ENCODE measurements around the gene DOCK2. TPM values are rescaled to one million over a fixed set of nuclear protein-coding genes. Genes with fewer than 3 reads are reported as not detected.

The DOCK2 gene
- total RNA-seq, 1 experiment from 2014 or later, result 0.26 TPM

DNA sequence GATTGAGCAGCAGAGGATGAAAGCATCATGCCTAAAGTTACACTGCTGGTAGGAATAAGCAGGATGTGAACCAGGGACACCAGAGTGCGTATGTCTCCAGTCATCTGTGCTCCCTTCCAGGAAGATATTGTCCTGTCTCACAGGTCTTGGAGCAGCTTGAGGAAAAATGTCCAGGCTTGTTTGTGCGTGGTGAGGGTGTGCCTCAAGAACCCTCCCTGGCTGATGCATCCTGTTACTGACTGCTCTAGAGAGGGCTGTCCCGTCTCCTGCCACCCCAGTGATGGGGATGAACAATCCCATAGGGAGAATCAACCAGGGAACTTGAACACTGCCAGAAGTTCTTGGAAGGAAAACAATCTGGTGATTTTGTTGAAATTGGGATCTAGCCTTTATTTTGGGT, 211.2 kb downstream of the DOCK2 start:
- Histone ChIP-seq H4K20me1 (ENCODE audit: low read length) (no peaks in the 10 kb centered on the region), H3K9ac (ENCODE audit: low read length) (no peak overlapping the region), H3K4me1 (ENCODE audit: insufficient read depth, low read length) (no peaks in the 10 kb centered on the region), H3F3A (ENCODE audit: low read length, unreplicated experiment) (no peaks in the 10 kb centered on the region), H3K27me3 (ENCODE audit: low read length) (no peaks in the 10 kb centered on the region), H3K27ac (ENCODE audit: low read length) (no peak overlapping the region), H3K9me2 (replicated peaks; ENCODE audit: low read length) (no peaks in the 10 kb centered on the region), H3K4me3 (ENCODE audit: low read length) (no peak overlapping the region), H3K36me3 (ENCODE audit: low read depth, low read length) (no peaks in the 10 kb centered on the region; the same call in 1 of the 2 replicates), H3K79me2 (ENCODE audit: low read length) (no peaks in the 10 kb centered on the region), H3K9me3 (ENCODE audit: low read length) (peaks cover 9% of the 10 kb centered on the region; the same call in 1 of the 2 replicates), H2AFZ (ENCODE audit: low read length) (no peak overlapping the region), H3K4me2 (ENCODE audit: low read length) (no peak overlapping the region)
- POLR2A ChIA-PET (ENCODE audit: unreplicated experiment), result no interaction called here
- CTCF ChIA-PET, result no interaction called here
- ATAC-seq, result no peak
- TF ChIP-seq EZH2phosphoT487 (IDR thresholded peaks at IDR 0.05; ENCODE audit: borderline replicate concordance, low read length) (no peak), EZH2 (IDR thresholded peaks at IDR 0.05; ENCODE audit: low read length, unreplicated experiment) (no peak)
- TF ChIP-seq, protein P1, sequence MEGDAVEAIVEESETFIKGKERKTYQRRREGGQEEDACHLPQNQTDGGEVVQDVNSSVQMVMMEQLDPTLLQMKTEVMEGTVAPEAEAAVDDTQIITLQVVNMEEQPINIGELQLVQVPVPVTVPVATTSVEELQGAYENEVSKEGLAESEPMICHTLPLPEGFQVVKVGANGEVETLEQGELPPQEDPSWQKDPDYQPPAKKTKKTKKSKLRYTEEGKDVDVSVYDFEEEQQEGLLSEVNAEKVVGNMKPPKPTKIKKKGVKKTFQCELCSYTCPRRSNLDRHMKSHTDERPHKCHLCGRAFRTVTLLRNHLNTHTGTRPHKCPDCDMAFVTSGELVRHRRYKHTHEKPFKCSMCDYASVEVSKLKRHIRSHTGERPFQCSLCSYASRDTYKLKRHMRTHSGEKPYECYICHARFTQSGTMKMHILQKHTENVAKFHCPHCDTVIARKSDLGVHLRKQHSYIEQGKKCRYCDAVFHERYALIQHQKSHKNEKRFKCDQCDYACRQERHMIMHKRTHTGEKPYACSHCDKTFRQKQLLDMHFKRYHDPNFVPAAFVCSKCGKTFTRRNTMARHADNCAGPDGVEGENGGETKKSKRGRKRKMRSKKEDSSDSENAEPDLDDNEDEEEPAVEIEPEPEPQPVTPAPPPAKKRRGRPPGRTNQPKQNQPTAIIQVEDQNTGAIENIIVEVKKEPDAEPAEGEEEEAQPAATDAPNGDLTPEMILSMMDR (conservative IDR thresholded peaks at IDR 0.05; ENCODE audit: low read depth, low read length), result no peak
- DNase-seq, result no peak
- intact Hi-C loops (cut with micrococcal nuclease), result no loop called here
- BruUV-seq (replicated peaks), result no TSS peak

DNA sequence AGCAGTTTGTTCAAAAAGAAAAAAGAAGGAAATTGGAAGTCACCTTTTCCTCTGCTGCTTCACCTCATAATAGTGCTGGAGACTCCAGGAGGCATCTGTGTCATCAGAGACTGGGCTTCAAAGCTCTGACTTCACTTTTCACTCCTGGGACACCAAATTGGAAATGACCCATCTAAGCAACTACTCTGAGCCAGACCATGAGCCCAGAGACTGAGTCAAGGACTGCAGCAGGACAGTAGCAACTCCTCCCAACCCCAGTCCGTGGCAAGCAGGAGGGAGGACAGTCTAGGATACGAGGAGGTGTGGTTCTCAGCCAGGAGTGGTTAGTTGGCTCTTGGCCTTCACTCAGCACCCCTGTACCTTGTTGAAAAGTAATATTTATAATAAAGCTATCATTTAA, 211.7 kb downstream of the DOCK2 start:
- POLR2A ChIA-PET (ENCODE audit: unreplicated experiment), result no interaction called here
- CTCF ChIA-PET, result no interaction called here
- H2AFZ ChIP-seq (ENCODE audit: low read length), result no peak overlapping the region

DNA sequence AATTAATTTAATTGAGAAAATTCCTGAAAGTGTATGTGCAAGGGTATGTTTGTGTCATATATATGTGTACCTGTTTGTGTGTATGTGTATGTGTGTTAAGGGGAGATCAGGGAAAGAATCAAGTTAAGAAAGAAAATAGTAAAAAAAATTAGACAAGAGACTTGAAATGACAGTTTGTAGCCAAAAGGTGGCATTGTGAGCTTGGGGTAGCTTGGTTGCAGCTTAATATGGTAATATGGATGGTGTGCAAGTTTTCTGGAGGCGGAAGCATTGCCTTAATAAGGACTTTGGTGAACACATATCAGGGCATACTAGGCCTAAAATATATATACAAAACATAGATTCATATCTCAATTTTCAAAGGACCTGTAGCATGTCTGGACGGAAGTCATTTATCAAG, 213.3 kb downstream of the DOCK2 start:
- Histone ChIP-seq H2AFZ (ENCODE audit: low read length) (no peak overlapping the region), H3K36me3 (ENCODE audit: low read depth, low read length) (no peaks in the 10 kb centered on the region; the same call in 1 of the 2 replicates), H3K9me3 (ENCODE audit: low read length) (peaks cover 9% of the 10 kb centered on the region; the same call in 1 of the 2 replicates), H3K27ac (ENCODE audit: low read length) (no peak overlapping the region), H3K9me2 (replicated peaks; ENCODE audit: low read length) (no peaks in the 10 kb centered on the region), H3F3A (ENCODE audit: low read length, unreplicated experiment) (no peaks in the 10 kb centered on the region), H3K9ac (ENCODE audit: low read length) (no peak overlapping the region), H4K20me1 (ENCODE audit: low read length) (no peaks in the 10 kb centered on the region), H3K4me2 (ENCODE audit: low read length) (no peak overlapping the region), H3K79me2 (ENCODE audit: low read length) (no peaks in the 10 kb centered on the region), H3K4me1 (ENCODE audit: insufficient read depth, low read length) (no peaks in the 10 kb centered on the region), H3K4me3 (ENCODE audit: low read length) (no peak overlapping the region), H3K27me3 (ENCODE audit: low read length) (no peaks in the 10 kb centered on the region)
- no peak for ATAC-seq
- ChIA-PET CTCF (no interaction called here), POLR2A (ENCODE audit: unreplicated experiment) (no interaction called here)
- DNase-seq, result no peak
- no TSS peak for BruUV-seq (replicated peaks)
- intact Hi-C loops (cut with micrococcal nuclease), result no loop called here
- no peak for TF ChIP-seq EZH2 (IDR thresholded peaks at IDR 0.05; ENCODE audit: low read length, unreplicated experiment)
- TF ChIP-seq EZH2phosphoT487 (IDR thresholded peaks at IDR 0.05; ENCODE audit: borderline replicate concordance, low read length), result no peak
- TF ChIP-seq, protein P1 (conservative IDR thresholded peaks at IDR 0.05; ENCODE audit: low read depth, low read length), result peak; percentile 60

More for the DNA sequence above, 211.7 kb downstream of the DOCK2 start:
- Histone ChIP-seq H3K36me3 (ENCODE audit: low read depth, low read length) (no peaks in the 10 kb centered on the region; the same call in 1 of the 2 replicates), H3K4me2 (ENCODE audit: low read length) (no peak overlapping the region), H3K79me2 (ENCODE audit: low read length) (no peaks in the 10 kb centered on the region), H4K20me1 (ENCODE audit: low read length) (no peaks in the 10 kb centered on the region), H3K9me3 (ENCODE audit: low read length) (peaks cover 9% of the 10 kb centered on the region; the same call in 1 of the 2 replicates), H3K27ac (ENCODE audit: low read length) (no peak overlapping the region), H3F3A (ENCODE audit: low read length, unreplicated experiment) (no peaks in the 10 kb centered on the region), H3K9ac (ENCODE audit: low read length) (no peak overlapping the region), H3K27me3 (ENCODE audit: low read length) (no peaks in the 10 kb centered on the region), H3K4me3 (ENCODE audit: low read length) (no peak overlapping the region), H3K4me1 (ENCODE audit: insufficient read depth, low read length) (no peaks in the 10 kb centered on the region), H3K9me2 (replicated peaks; ENCODE audit: low read length) (no peaks in the 10 kb centered on the region)
- TF ChIP-seq EZH2 (IDR thresholded peaks at IDR 0.05; ENCODE audit: low read length, unreplicated experiment) (no peak), EZH2phosphoT487 (IDR thresholded peaks at IDR 0.05; ENCODE audit: borderline replicate concordance, low read length) (no peak)
- TF ChIP-seq, protein P1 (conservative IDR thresholded peaks at IDR 0.05; ENCODE audit: low read depth, low read length), result no peak
- BruUV-seq (replicated peaks), result no TSS peak
- DNase-seq, result no peak
- ATAC-seq, result no peak
- intact Hi-C loops (cut with micrococcal nuclease), result no loop called here

All from PC-3 (cell line).